Right atrium auricular region (tissue), 2 donors: ENCODE results near the gene CHTF18. TPM values are rescaled to one million over a fixed set of nuclear protein-coding genes. Genes with fewer than 3 reads are reported as not detected.

Experiments
- DNase-seq: peaks from one replicate; pipeline ENCODE4 v3.0.0-alpha.2; 2019; ENCODE audit warnings: low spot score
- H3K27ac ChIP-seq, 2 donors: fragments of 200-600 bp; sonication (generic); 1 replicate in 1 of 2; 2 replicates in 1 of 2; pipeline ENCODE4 v1.5.1; 2016 to 2019
- H3K27me3 ChIP-seq, 2 donors: fragments of 200-600 bp; sonication (generic); one replicate each; pipeline versions ENCODE4 v1.5.1 to v1.6.0; 2017 to 2019
- H3K36me3 ChIP-seq: fragments of 200-600 bp; sonication (generic); one replicate; pipeline ENCODE4 v1.5.1; 2016
- H3K4me1 ChIP-seq, 2 donors: fragments of 200-600 bp; sonication (generic); one replicate each; pipeline versions ENCODE4 v1.5.1 to v1.6.0; 2017 to 2019
- H3K4me3 ChIP-seq, 2 donors: fragments of 200-600 bp; sonication (generic); 1 replicate in 1 of 2; 2 replicates in 1 of 2; pipeline ENCODE4 v1.5.1; 2017 to 2019; ENCODE audit warnings: mild to moderate bottlenecking in 1 of 2, moderate library complexity in 1 of 2
- H3K9me3 ChIP-seq, 2 donors: fragments of 200-600 bp; sonication (generic); one replicate each; pipeline ENCODE4 v1.5.1; 2019
- total RNA-seq, 2 donors: library from RNA; depleted of rRNA; stranded (reverse); fragments of >200 nt; gene quantifications; one replicate each; pipeline ENCODE4 v1.1.0, GENCODE V29; 2016
- TF ChIP-seq, protein P1 (sequence below), 2 donors: fragments of 200-600 bp; sonication (generic); IDR thresholded peaks; one replicate each; pipeline ENCODE4 v1.5.1; 2019; ENCODE audit warnings: antibody characterized with exemption in 2 of 2

CHTF18 gene
- total RNA-seq, 2 donors from 2014 or later: 1.8 to 2.3 TPM

DNA sequence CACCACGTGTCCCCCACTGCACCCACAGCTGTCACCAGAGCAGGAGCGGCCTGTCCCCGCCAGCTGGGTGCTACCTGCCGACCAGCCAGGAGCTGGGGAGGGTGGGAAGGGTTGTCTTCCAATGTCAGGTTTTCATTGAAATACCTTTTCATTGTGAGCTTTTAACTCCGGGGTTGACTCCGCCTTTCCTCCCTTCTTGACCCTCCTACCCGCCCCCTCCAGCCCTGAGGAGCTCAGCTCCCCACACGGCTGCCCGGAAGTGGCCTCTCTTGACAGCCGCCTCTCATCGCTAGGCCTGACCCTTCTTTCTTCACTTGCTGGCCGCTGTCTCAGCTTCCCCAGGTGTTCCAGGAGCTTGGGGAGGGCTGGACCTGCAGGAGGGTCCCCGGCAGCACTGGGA lies 33.3 kb downstream of the CHTF18 start:
- H3K4me3 ChIP-seq: no peak overlapping the region
- H3K4me1 ChIP-seq: peaks cover 0 to 5% of the 10 kb centered on the region in 2 donors
- peaks cover 0 to 11% of the 10 kb centered on the region in 2 donors for H3K27me3 ChIP-seq
- TF ChIP-seq, protein P1, sequence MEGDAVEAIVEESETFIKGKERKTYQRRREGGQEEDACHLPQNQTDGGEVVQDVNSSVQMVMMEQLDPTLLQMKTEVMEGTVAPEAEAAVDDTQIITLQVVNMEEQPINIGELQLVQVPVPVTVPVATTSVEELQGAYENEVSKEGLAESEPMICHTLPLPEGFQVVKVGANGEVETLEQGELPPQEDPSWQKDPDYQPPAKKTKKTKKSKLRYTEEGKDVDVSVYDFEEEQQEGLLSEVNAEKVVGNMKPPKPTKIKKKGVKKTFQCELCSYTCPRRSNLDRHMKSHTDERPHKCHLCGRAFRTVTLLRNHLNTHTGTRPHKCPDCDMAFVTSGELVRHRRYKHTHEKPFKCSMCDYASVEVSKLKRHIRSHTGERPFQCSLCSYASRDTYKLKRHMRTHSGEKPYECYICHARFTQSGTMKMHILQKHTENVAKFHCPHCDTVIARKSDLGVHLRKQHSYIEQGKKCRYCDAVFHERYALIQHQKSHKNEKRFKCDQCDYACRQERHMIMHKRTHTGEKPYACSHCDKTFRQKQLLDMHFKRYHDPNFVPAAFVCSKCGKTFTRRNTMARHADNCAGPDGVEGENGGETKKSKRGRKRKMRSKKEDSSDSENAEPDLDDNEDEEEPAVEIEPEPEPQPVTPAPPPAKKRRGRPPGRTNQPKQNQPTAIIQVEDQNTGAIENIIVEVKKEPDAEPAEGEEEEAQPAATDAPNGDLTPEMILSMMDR (IDR thresholded peaks at IDR 0.05): no peak
- H3K36me3 ChIP-seq: no peaks in the 10 kb centered on the region
- H3K27ac ChIP-seq: no peak overlapping the region
- H3K9me3 ChIP-seq: no peaks in the 10 kb centered on the region
- no peak for DNase-seq

DNA sequence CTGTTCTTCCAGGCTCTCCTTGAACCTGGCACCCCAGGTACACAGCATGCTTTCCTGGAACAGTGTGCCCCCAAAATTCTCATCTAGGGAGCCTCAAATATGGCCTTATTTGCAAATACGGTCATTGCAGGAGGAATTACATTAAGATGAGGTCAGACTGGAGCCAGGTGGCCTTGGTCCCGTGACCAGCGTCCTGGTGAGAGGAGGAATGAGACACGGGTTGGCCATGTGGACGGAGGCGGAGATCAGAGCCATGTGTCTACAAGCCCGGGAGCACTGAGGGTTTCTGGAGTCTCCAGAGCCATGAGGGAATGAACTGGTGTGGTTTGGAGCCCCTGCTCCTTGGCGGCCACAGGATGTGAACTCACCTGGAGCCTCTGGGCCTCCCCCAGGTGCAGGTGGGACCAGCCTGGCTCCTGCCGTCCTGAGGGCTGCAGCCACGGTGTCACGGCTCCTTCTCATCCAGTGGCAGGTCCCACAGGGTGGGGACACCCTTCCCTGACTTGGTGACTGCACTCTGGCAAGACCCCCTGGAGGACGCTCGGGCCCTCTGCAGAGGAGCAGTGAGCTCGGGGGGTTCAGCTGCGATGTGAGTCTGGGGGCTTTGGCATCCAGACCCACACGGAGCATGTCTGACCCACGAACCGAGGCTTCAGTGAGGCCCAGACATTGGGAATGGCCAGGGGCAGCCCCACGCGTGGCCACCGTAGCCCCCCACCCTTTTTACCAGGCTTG lies 33.9 kb downstream of the CHTF18 start:
- DNase-seq: no peak
- H3K9me3 ChIP-seq: no peaks in the 10 kb centered on the region
- peaks cover 0 to 6% of the 10 kb centered on the region in 2 donors for H3K27me3 ChIP-seq
- no peaks in the 10 kb centered on the region for H3K36me3 ChIP-seq
- H3K27ac ChIP-seq: no peak overlapping the region
- TF ChIP-seq, protein P1 (IDR thresholded peaks at IDR 0.05): no peak
- H3K4me3 ChIP-seq: no peak overlapping the region
- peaks cover 0 to 3% of the 10 kb centered on the region in 2 donors for H3K4me1 ChIP-seq

DNA sequence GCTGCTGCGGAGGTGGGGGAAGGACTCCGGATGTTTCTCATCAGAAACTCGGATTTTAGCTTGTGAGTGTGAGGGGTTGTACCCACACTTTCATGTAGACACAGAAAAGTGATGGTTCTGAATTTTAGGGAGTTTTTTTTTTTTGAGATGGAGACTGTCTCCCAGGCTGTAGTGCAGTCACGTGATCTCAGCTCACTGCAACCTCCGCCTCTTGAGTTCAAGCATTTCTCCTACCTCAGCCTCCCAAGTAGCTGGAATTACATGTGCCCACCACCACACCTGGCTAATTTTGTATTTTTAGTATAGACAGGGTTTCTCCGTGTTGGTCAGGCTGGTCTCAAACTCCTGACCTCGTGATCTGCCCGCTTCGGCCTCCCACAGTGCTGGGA lies 34.5 kb downstream of the CHTF18 start:
- TF ChIP-seq, protein P1 (IDR thresholded peaks at IDR 0.05): no peak
- Histone ChIP-seq H3K36me3 (no peaks in the 10 kb centered on the region), H3K27me3 (peaks cover 0 to 3% of the 10 kb centered on the region in 2 donors), H3K4me3 (no peak overlapping the region), H3K27ac (no peak overlapping the region), H3K9me3 (no peaks in the 10 kb centered on the region), H3K4me1 (no peaks in the 10 kb centered on the region)
- DNase-seq: no peak

DNA sequence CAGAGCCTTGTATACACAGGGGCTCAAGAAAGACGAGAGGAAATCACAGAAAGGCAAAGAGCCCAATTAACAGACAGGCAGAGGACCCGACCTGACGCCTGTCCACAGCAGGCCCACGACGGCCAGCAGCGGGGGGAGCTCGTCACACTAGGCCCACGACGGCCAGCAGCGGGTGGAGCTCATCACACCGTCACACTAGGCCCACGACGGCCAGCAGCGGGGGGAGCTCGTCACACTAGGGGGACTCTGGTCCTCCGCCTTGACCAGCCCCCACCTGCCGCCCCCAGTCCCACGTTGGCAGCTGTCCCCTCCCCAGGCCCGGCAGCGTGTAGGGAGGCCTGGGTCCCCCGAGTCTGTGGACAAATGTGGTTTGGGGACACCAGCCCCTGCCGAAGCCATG lies 35.8 kb downstream of the CHTF18 start:
- Histone ChIP-seq H3K4me1 (no peaks in the 10 kb centered on the region), H3K27me3 (no peaks in the 10 kb centered on the region), H3K36me3 (no peaks in the 10 kb centered on the region), H3K27ac (no peak overlapping the region), H3K9me3 (no peaks in the 10 kb centered on the region), H3K4me3 (no peak overlapping the region)
- no peak for DNase-seq
- TF ChIP-seq, protein P1 (IDR thresholded peaks at IDR 0.05): no peak

DNA sequence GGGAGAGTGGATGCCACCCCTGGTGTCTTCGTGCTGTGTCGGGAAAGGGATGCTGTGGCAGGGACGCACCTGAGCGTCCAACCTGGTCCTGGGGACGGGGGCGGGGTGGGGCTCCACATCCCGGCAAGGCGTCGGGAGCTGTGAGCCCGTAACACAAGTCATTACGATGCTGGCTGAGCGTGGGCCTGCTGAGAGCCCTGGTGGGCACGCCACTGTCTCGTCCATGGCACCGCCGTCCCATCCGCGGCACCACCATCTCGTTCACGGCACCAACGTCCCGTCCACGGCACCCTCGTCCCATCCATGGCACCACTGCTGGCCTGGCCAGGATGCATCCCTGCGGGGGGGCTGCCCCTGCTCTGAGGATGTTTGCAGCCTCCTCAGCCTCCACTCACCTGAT lies 36.2 kb downstream of the CHTF18 start:
- TF ChIP-seq, protein P1 (IDR thresholded peaks at IDR 0.05): no peak
- Histone ChIP-seq H3K4me1 (no peaks in the 10 kb centered on the region), H3K36me3 (no peaks in the 10 kb centered on the region), H3K9me3 (no peaks in the 10 kb centered on the region), H3K4me3 (no peak overlapping the region), H3K27ac (no peak overlapping the region), H3K27me3 (no peaks in the 10 kb centered on the region)
- no peak for DNase-seq
